Measurements from ENCODE around the gene AP4S1.

AP4S1 gene

GRCh38 chr14:31137214-31137889 is 111.9 kb downstream of the AP4S1 start:
- DNase-seq (ENCODE audit: low read depth in 3 of 3), result no peak

- DNase-seq (ENCODE audit: low read depth in 3 of 3), result no peak
These were observed 112.9 kb downstream of the AP4S1 start for GRCh38 chr14:31138301-31138700.

GRCh38 chr14:31139301-31139847 is 113.9 kb downstream of the AP4S1 start:
- no peak for DNase-seq (ENCODE audit: low read depth in 3 of 3)

- DNase-seq (ENCODE audit: low read depth in 3 of 3), result no peak
These were observed 117.1 kb downstream of the AP4S1 start for GRCh38 chr14:31142455-31143087.

Data from stimulated activated CD4-positive, alpha-beta T cell treated with anti-CD3 and anti-CD28 coated beads, TNF-alpha, amount 100 ng/mL, for 24 hours (primary cell).